ENCODE results near the gene IGF2BP3.

The IGF2BP3 gene

GRCh38 chr7:23373151-23374004, 96.9 kb downstream of the IGF2BP3 start:
- DNase-seq (ENCODE audit: low spot score): no peak

GRCh38 chr7:23372611-23373010, 97.7 kb downstream of the IGF2BP3 start:
- DNase-seq (ENCODE audit: low spot score): no peak

GRCh38 chr7:23371654-23372053, 98.6 kb downstream of the IGF2BP3 start:
- no peak for DNase-seq (ENCODE audit: low spot score)

GRCh38 chr7:23369695-23370404, 100.4 kb downstream of the IGF2BP3 start:
- no peak for DNase-seq (ENCODE audit: low spot score)

GRCh38 chr7:23369100-23369499, 101.2 kb downstream of the IGF2BP3 start:
- DNase-seq (ENCODE audit: low spot score): no peak

- no peak for DNase-seq (ENCODE audit: low spot score)
These were observed 112.1 kb downstream of the IGF2BP3 start for GRCh38 chr7:23358152-23358674.

- peak; percentile 54 for DNase-seq (ENCODE audit: low spot score)
These were observed 112.8 kb downstream of the IGF2BP3 start for GRCh38 chr7:23357190-23358093.

- no peak for DNase-seq (ENCODE audit: low spot score)
These were observed 113.6 kb downstream of the IGF2BP3 start for GRCh38 chr7:23356726-23357125.

GRCh38 chr7:23356168-23356567, 114.1 kb downstream of the IGF2BP3 start:
- no peak for DNase-seq (ENCODE audit: low spot score)

- DNase-seq (ENCODE audit: low spot score): no peak
These were observed 117.1 kb downstream of the IGF2BP3 start for GRCh38 chr7:23353172-23353571.

- no peak for DNase-seq (ENCODE audit: low spot score)
These were observed 119.8 kb downstream of the IGF2BP3 start for GRCh38 chr7:23350466-23350865.

- DNase-seq (ENCODE audit: low spot score): no peak
These were observed 120.7 kb downstream of the IGF2BP3 start for GRCh38 chr7:23349484-23350157.

- no peak for DNase-seq (ENCODE audit: low spot score)
These were observed 122.6 kb downstream of the IGF2BP3 start for GRCh38 chr7:23347682-23348180.

- DNase-seq (ENCODE audit: low spot score): no peak
These were observed 123.1 kb downstream of the IGF2BP3 start for GRCh38 chr7:23347033-23347681.

- DNase-seq (ENCODE audit: low spot score): no peak
These were observed 124.0 kb downstream of the IGF2BP3 start for GRCh38 chr7:23346316-23346715.

- DNase-seq (ENCODE audit: low spot score): no peak
These were observed 124.7 kb downstream of the IGF2BP3 start for GRCh38 chr7:23345601-23346000.

- DNase-seq (ENCODE audit: low spot score): no peak
These were observed 126.3 kb downstream of the IGF2BP3 start for GRCh38 chr7:23343806-23344475.

GRCh38 chr7:23343102-23343501, 127.2 kb downstream of the IGF2BP3 start:
- no peak for DNase-seq (ENCODE audit: low spot score)

- DNase-seq (ENCODE audit: low spot score): no peak
These were observed 128.3 kb downstream of the IGF2BP3 start for GRCh38 chr7:23341846-23342598.

All from SW480 (cell line).